ENCODE results near the gene LYSMD4.
A peak's percentile ranks its signal among the peaks of the same experiment; 100 is the strongest.
"Not testable (repeated sequence)": the region's sequence is repeated elsewhere in the genome, so short reads cannot be mapped to it uniquely, and the experiment has no call there.

Gene LYSMD4

DNA sequence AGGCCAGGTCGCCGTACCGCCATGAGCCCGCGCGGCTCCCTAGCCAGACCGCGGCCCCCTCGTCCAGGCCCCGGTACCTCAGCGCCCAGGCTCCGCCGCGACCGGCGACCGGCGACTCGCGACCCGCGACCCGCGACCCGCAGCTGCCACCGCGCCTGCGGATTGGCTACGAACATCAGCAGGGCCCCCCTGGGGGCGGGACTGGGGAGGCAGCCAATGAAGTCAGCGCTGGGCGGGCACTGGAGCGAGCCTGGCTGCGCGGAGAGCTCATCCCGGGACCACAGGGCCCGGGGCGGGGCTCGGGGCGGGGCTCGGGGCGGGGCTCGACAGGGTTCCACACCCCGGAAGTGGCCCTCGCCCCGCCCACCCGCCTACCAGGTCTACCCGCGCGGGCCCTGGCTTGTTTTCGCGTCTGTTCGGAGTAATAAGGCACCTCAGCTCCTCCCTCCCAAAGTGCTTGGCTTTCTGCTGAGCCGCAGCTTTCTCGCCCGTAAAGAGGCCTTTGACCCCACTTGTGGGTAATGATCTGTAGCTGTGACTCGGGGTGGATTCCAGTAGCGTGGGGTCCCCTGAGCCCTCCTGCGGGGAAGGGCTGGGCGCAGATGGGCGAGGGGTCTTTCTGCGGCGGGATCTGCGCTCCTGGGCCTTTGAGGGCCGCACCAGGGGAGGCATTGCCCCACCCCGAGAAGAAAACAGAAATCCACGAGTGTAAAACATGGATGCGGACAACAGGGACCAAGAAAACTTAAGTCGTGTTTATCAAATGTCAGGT lies at the start of gene LYSMD4:
Gene LYSMD4, minus strand, starts transcription at position 170 of the 772 bp plus-strand sequence. CDS start 1,438 bp downstream, outside the sequence.
- DNase-seq: peak; percentile 97

- not testable (repeated sequence) for DNase-seq
Observed at GRCh38 chr15:99782029-99782428, 48.8 kb upstream of the LYSMD4 start.

- DNase-seq: no peak
Observed at GRCh38 chr15:99777144-99777543, 43.9 kb upstream of the LYSMD4 start.

DNA sequence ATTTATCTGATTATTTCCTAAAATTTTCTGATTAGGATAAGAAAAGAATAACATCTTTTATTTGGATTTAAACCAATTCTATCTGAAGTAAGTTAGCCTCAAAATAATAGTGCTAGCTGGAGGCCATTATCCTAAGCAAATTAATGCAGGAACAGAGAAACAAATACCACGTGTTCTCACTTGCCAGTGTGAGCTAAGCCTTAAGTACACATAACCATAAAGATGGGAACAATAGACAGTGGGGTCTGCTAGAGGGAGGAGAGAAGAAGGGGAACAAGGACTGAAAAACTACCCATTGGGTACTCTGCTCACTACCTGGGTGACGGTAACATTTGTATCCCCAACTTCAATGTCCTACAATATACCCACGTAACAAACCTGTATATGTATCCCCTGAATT lies 31.3 kb upstream of the LYSMD4 start:
- no peak for DNase-seq

DNA sequence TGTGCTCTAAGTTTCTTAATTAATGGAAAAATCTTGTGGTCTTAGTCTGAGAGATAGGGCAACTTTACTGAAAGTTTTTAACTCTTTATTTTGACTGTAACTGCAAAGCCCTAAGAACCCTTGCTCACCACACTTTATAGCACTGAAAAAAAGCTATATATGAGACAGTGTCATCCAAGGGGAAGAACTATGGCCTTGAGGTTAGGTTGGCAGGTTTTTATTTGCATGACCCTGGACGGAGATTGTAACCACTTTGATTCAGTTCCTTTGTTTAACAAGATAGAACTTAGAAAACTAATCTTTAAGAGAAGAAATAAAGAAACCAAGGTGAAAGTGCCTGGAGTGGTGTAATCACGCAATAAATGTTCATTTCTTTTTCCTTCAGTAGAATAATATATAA lies 30.6 kb upstream of the LYSMD4 start:
- DNase-seq: no peak

DNA sequence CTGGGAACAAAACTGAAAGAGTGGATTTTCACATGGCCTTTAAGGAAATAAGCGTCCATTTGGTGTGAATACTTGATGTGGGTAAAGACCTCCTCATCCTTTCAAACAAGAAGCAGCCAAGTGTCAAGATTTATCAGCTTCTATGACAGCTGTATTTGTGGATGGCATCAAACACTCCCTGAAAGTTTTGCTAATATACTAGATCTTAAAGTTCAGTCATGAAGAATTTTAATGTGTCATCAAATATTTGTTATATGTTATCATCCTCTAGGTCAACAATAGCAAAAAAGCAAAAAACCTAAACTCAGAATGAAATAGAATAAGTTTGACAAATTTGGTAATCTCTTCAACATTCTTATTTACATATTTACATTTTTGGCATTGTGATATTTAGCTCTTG lies 29.1 kb upstream of the LYSMD4 start:
- no peak for DNase-seq

DNA sequence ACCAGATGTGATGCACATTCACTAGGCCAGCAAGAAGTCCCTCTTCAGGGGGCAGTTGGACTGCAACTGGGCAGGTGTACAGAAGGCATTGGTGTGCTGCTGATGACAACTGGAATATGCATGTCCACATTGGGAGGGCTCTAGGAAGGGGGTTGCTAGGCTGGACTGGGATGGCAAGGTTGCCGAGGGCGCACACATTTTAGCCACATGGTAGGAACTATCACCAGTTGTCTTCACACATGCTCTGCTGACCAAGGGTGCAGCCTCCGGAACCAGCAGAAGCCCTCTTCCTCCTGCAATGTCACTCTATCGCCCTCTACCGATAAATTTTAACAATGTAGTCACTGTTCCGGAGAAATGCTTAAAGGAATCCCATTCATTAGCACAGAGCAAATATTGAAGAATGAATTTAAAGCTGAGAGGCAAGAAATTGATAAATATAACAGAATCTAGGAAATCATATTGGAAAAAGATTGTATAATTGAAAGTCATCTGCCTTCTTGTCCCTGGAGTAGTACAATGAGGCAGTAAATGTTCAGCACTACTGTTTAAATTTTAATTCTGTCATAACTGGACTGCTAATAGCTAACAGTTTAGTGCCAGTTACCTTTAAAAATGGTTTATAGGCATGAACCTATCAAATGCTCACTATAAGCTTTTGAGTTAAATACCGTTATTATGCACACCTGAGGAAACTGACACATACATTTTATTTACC lies 22.6 kb upstream of the LYSMD4 start:
- peak; percentile 39 for DNase-seq

DNA sequence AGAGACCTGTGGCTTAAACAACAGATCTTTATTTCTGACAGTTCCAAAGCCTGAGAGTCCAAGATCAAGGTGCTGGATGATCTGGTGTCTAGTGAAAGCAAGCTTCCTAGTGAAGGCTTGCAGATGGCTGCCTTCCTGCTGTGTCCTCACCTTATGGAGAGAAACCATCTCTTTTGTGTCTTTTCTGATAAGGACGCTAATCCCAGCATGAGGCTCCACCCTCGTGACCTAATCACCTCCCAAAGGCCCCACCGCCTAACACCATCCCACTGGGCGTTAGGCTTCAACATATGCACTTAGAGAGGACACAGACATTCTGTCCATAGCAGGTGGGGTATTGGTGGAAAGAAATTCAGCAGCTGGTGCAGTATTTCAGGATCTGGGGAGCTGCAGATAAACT lies 19.8 kb upstream of the LYSMD4 start:
- no peak for DNase-seq

DNA sequence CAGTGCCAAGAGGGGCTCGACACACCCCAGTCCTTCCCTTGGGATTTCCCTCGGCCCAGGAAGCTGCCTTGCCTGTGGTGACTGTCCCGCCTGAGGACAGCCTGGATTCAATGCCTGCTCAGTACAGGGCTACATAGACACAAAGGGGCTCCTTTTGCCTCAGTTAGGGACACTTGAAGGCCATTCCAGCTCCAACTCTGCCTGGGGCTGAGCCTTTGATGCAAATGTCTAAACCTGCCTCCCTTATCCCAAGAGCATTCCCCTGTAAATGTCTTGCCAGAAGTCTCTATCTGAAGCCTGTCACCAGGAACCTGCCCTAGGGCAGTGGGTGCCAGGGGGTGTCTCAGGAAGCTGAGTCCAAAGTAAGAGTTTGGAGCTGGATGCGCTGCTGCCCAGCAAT lies 19.3 kb upstream of the LYSMD4 start:
- DNase-seq: no peak

DNA sequence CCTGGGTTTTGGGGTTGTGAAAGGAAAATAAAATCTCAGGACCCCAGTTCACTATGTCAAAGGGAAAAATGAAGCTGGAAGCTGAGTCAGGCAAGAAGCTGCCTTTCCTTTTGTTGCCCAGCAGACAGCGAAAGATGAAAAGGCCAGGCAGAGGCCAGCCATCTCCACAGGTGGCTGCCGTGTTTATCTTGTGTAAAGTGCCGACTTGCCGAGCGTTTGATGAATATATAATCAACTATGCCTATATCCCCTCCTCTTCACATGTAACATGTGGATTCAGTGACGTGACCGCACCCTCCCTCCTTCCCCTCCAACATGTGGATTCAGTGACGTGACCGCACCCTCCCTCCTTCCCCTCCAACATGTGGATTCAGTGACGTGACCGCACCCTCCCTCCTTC lies 17.1 kb upstream of the LYSMD4 start:
- not testable (repeated sequence) for DNase-seq

DNA sequence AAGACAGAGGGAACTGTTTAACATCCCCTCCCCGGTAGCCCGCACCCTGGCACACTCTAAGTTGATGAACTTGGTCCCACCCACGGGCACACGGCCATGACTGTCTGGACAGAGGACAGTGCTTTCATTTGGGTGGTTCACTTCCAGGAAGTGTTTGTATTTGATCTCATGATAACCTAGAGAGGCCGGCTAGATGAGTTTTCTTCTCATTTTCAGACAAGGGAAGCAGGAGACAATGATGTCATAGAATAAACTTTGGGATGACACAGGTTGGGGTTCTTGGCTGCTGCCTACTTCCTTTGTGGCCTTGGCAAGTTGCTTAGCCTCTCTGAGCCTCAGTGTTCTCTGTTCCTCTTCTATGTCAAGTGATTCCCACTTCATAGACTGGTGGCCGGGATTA lies 16.1 kb upstream of the LYSMD4 start:
- no peak for DNase-seq

DNA sequence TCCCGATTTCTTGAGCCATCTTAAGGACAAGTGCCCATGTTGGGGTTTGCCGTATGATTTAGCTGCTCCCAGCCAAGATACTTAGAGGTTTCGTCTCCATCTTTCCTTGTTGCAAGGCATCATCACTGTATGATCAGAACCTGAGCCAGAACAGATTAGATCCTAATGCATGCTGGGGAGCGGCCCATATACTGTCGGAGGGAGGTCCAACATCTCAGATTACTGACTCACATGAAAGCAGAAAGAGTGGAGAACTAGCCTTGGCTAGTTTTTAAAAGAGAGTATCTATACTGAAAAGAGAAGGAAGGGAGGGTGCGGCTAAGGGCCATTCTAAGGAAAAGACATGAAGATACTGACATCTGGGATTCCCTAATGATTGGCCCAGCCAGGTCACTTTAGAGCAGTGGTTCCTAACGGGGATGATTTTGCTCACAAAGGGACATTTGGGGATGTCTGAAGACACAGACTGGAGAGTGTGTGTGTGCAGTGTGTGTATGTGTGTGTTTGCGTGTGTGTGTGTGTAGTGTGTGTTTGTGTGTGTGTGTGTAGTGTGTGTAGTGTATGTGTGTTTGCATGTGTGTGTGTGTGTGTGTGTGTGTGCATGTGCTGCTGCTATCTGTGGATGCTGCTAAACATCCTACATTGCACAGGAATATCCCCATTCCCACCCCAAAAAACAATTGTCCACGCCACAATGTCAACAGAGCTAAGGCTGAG lies 12.3 kb upstream of the LYSMD4 start:
- DNase-seq: no peak

DNA sequence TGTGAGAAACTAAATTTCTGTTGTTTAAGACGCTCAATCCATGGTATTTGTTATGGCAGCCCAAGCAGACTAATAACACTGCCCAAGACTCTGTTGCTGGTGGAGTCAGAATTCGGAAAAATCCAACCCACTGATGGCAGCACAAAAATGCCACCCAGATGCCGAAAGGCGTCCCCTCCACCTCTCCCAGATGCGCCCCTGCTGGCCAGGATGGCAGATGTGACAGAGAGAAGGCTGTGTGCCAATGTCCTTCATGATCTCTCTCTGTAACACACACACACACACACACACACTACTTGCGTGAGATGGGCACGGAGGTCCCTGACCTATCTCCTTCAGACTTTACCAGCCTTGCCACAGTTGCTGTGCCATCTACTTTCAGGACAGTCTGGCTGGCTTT lies 10.9 kb upstream of the LYSMD4 start:
- no peak for DNase-seq

DNA sequence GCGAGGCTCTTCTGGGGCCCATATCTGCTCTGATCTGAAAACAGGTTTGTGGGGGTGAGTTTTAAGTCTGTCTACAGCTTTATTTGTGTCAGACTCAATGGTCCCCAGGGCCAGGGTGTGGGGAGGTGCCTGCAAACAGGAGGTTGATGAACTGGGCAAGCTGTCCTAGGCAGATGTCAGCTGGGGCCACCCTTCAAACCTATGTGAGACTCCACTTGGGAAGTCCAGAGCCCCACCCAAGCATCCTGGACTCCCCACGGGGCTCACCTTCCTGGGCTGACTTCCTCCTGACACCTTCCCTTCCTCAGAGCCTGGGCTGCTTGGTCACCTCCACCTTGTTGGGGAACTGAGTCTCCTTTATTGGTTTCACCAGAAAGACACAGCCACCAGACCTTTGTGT lies 8.6 kb upstream of the LYSMD4 start:
- no peak for DNase-seq

DNA sequence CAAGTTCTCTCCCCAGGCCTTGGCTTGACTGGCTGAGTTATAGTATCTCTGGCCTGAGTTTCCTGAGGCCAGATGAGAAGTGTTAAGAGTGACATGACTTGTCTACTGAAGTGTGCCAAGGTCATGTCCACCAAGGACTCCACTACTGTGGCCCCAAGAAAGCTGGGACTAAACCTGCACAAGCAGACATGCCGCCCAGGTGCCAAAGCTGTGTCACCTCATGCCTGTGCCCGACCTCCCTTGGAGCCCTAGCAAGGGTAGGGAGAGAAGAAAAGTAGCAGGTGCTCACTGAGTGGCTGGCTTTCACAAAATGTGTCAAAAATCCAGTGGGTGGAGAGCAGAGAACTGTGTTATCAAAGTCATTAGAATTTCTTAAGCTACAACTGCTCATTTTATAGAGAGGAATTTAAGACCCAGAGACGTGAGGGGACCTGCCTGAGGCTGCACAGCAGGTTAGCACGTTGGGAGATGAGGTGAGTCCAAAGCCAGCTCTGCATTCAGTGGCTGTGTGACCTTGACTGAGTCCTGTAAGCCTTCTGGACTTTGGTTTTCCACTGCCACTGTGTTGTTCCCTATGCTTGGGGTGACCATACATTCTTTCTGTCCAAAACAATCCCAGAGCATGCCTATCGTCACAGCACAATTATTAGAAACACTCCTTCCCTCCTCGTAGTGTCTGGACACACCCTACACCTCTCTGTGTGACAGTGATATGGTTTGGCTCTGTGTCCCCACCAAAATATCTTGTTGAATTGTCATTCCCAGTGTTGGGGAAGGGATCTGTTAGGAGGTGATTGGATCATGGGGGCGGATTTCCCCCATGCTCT lies 5.0 kb upstream of the LYSMD4 start:
- no peak for DNase-seq

- DNase-seq: no peak
Observed at GRCh38 chr15:99736702-99737101, 3.5 kb upstream of the LYSMD4 start.

- no peak for DNase-seq
Observed at GRCh38 chr15:99735868-99736267, 2.6 kb upstream of the LYSMD4 start.

- DNase-seq: no peak
Observed at GRCh38 chr15:99734575-99734974, 1.3 kb upstream of the LYSMD4 start.

DNA sequence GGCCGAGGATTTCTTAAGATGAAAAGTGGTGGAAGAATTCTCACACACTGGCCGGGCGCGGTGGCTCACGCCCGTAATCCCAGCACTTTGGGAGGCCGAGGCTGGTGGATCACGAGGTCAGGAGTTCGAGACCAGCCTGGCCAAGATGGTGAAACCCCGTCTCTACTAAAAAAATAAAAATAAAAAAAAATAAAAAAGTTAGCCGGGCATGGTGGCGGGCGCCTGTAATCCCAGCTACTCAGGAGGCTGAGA lies 729 bp upstream of the LYSMD4 start:
- DNase-seq: not testable (repeated sequence)

- DNase-seq: no peak
Observed at GRCh38 chr15:99732751-99733267, 428 bp downstream of the LYSMD4 start.

- no peak for DNase-seq
Observed at GRCh38 chr15:99732124-99732750, 1.0 kb downstream of the LYSMD4 start.

DNA sequence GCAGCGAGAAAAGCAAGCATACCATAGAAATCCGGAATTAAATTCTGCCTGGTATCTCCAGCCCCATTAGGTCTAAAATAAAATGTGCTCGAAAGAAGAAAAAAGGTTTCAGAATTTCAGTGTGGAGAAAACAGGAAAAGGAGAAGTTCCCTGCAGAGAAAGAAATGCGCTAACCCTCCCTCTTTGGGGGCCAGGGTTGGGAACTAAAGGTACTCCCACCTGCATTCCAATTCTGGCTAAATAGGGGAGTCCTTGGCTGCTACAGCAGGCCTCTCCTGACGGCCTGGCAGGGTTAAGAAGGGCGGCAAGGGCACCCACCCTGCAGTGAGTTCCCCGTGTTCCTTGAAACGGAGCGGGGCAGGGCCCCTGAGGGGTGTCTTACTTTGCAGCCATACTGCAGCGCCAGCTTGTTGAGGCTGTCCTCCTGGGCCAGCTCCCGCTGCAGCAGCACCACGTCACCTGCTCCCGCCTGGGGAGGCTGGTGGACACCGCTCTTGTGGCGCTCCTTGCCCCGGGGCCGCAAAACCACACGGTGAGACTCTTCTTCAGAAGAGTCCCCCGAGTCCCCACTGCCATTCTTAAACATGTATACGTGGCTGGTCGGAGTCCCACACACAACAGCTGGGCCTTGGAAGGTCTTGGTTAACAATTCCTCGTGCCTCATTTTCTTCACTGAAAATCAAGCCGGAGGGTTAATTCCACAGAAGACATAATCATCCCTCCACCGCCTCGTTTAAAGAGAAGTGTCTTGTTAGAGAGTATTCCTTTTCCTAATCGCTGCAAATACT lies 1.7 kb downstream of the LYSMD4 start:
- DNase-seq: no peak

Data from CD4-positive, alpha-beta T cell treated with Interferon gamma for 1 hour (primary cell).